Muscle of leg (tissue), 11 donors: ENCODE results near the gene ANKRD63. TPM values are rescaled to one million over a fixed set of nuclear protein-coding genes. Genes with fewer than 3 reads are reported as not detected.

Experiments
- DNase-seq: peaks from one replicate; pipeline ENCODE4 v3.0.0; 2013
- H3K27ac ChIP-seq: one replicate; pipeline ENCODE4 v1.5.1; 2013; ENCODE audit warnings: mild to moderate bottlenecking, low read length, control low read depth
- H3K27me3 ChIP-seq: one replicate; pipeline ENCODE4 v1.6.1; 2013; ENCODE audit warnings: low read length; ENCODE audit not compliant: control insufficient read depth, insufficient read depth
- H3K36me3 ChIP-seq: one replicate; pipeline ENCODE4 v1.6.1; 2013; ENCODE audit warnings: low read length; ENCODE audit not compliant: control insufficient read depth, insufficient read depth
- H3K4me1 ChIP-seq: one replicate; pipeline ENCODE4 v1.6.1; 2013; ENCODE audit warnings: low read length; ENCODE audit not compliant: control insufficient read depth, insufficient read depth
- H3K4me3 ChIP-seq: one replicate; pipeline ENCODE4 v1.5.1; 2013; ENCODE audit warnings: low read length, control low read depth
- H3K9me3 ChIP-seq: replicated peaks from 2 replicates; pipeline ENCODE4 v1.6.1; 2013; ENCODE audit warnings: low read depth, low read length; ENCODE audit not compliant: control insufficient read depth
- WGBS: methylation state at CpG from one replicate; pipeline ENCODE4 v1.1.5; 2013; ENCODE audit warnings: missing lambda C conversion rate; ENCODE audit not compliant: insufficient coverage; 5-methylcytosine and 5-hydroxymethylcytosine counted together
- polyA plus RNA-seq, 8 donors: library from polyadenylated mRNA; unstranded; fragments of 120-200 nt; gene quantifications; one replicate each; pipeline versions ENCODE4 v1.2.1 to v1.2.3, GENCODE V29; 2013; ENCODE audit warnings: inconsistent platforms in 1 of 8, low replicate concordance in 1 of 8; ENCODE audit not compliant: insufficient read length in 8 of 8, insufficient read depth in 1 of 8
- total RNA-seq: library from RNA; stranded (reverse); fragments of 120-200 nt; gene quantifications from one replicate; pipeline ENCODE4 v1.2.4, GENCODE V29; 2013

Gene ANKRD63
- total and polyA plus RNA-seq, 9 donors: 0.11 to 0.22 (median 0.16) TPM; not detected in 3

DNA sequence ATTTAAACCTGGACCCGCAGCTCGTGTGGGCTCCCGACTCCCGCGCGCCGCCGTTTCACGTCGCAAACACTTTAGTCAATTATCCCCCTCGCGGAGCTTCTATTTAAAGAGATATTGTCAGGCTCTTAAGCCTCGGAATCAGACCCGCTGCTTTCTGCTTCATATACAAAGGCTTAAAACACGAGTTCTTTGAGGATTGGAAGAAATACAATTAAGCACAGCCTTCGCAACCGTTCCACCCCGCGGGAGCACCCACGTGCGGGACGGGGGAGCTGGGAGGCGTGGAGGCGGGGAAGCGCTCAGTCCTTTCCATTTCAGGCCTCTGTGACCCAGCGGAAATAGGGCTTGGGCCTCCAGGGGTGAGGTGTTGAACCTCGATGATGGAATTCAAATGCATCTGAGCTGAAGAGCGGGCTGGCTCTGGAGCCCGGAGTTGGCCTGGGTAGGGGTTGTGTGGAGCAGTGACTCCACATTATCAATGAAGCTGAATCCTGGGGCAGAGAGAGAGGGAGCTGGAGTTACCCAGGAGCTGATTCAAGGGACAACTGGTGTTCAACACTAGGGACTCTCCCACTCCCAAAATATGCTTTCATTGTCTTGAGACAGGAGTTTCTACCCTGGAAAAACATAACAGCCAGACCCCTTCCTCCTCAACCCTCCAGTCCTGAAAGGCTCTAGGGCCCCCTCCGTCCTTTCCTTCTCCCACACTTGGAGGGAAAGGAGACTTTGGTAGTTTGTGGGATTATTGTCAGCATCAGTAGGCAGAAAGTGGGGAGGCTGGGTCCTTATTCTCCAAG, 2.4 kb downstream of the ANKRD63 start:
- H3K4me3 ChIP-seq: no peak overlapping the region
- H3K4me1 ChIP-seq: peaks cover 39% of the 10 kb centered on the region
- H3K9me3 ChIP-seq: no peaks in the 10 kb centered on the region
- 22% methylated on average over 18 of the region's 30 CpGs for WGBS
- peaks cover 91% of the 10 kb centered on the region for H3K27me3 ChIP-seq
- no peak overlapping the region for H3K27ac ChIP-seq
- no peaks in the 10 kb centered on the region for H3K36me3 ChIP-seq
- no peak for DNase-seq

DNA sequence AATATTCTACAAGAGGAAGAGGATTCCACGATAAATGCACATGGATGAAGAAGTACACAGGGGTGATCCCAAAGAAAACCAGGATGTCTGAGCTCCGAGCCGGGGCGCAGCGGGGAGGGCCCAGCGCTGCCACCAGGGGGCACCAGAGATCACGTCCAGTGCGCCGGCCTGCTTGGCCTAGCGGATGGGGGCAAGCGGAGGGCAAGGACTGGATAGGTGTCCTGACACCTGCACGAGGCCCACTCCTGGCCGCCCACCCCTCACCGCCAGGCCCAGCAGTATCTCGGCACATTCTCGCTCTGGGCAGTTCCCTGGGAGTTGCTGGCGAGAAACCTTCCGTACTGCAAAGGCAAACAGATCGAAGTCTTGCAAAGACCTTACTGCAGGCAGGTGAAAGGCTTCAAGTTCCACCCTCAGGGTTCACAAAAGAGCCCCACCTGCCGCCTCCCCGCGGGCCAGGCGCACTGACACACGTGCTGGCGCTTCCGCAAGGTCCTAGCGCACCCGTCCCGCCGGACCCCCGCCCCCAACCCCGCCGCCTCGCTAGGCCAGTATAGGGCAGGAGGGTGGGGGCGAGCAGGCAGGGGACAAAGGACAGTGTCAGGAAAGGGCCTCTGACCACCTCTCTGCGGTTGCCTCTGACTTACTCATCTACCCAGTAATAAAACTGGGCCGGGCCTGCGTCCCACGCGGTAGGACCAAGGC, 3.3 kb downstream of the ANKRD63 start:
- no peak overlapping the region for H3K4me3 ChIP-seq
- H3K4me1 ChIP-seq: peaks cover 36% of the 10 kb centered on the region
- no peaks in the 10 kb centered on the region for H3K36me3 ChIP-seq
- 6% methylated on average over 39 of the region's 40 CpGs for WGBS
- DNase-seq: peak; percentile 65
- H3K27me3 ChIP-seq: peaks cover 83% of the 10 kb centered on the region
- no peak overlapping the region for H3K27ac ChIP-seq
- H3K9me3 ChIP-seq: no peaks in the 10 kb centered on the region

DNA sequence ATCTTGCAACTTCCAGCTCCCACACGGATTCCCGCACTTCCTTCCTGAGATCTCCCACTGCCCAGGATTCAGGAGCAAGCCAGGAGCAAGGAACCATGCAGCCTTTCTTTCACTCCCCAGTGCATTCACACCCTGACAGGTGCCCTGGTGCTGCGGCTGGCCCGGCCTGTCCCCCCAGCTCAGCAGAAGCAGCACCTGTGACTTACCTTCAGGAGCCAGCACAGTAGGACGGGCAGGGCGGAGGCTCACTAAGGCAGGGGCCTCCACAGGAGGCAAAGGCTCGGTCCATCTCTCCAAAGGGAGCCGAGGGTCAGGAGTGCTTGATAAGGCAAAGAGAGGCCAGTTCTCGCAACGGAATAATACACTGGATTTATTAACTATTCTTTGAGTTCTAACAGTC, 4.8 kb downstream of the ANKRD63 start:
- Histone ChIP-seq H3K27me3 (peaks cover 69% of the 10 kb centered on the region), H3K4me3 (no peak overlapping the region), H3K4me1 (peaks cover 30% of the 10 kb centered on the region), H3K27ac (no peak overlapping the region), H3K36me3 (no peaks in the 10 kb centered on the region), H3K9me3 (no peaks in the 10 kb centered on the region)
- DNase-seq: no peak
- 58% methylated on average over 7 of the region's 10 CpGs for WGBS

- H3K27ac ChIP-seq: no peak overlapping the region
- H3K9me3 ChIP-seq: no peaks in the 10 kb centered on the region
- peaks cover 25% of the 10 kb centered on the region for H3K4me1 ChIP-seq
- H3K36me3 ChIP-seq: no peaks in the 10 kb centered on the region
- WGBS: 18% methylated on average over 3 of the region's 16 CpGs
- DNase-seq: peak; percentile 62
- no peak overlapping the region for H3K4me3 ChIP-seq
- peaks cover 63% of the 10 kb centered on the region for H3K27me3 ChIP-seq
Measured at GRCh38 chr15:40277471-40277870, 5.4 kb downstream of the ANKRD63 start.

GRCh38 chr15:40276927-40277326, 5.9 kb downstream of the ANKRD63 start:
- WGBS: no CpG with 5 or more reads among the region's 4 CpGs
- Histone ChIP-seq H3K27ac (no peak overlapping the region), H3K4me1 (peaks cover 23% of the 10 kb centered on the region), H3K27me3 (peaks cover 58% of the 10 kb centered on the region), H3K9me3 (no peaks in the 10 kb centered on the region), H3K36me3 (no peaks in the 10 kb centered on the region), H3K4me3 (no peak overlapping the region)
- DNase-seq: no peak

DNA sequence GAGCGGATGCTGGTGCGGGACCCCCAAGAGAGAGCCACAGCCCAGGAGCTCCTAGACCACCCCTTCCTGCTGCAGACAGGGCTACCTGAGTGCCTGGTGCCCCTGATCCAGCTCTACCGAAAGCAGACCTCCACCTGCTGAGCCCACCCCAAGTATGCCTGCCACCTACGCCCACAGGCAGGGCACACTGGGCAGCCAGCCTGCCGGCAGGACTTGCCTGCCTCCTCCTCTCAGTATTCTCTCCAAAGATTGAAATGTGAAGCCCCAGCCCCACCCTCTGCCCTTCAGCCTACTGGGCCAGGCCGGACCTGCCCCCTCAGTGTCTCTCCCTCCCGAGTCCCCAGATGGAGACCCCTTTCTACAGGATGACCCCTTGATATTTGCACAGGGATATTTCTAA, 6.9 kb downstream of the ANKRD63 start:
- Histone ChIP-seq H3K9me3 (no peaks in the 10 kb centered on the region), H3K4me3 (no peak overlapping the region), H3K36me3 (no peaks in the 10 kb centered on the region), H3K27me3 (peaks cover 50% of the 10 kb centered on the region), H3K4me1 (peaks cover 18% of the 10 kb centered on the region), H3K27ac (no peak overlapping the region)
- DNase-seq: no peak
- WGBS: 88% methylated on average over 7 of the region's 7 CpGs

- 87% methylated on average over 3 of the region's 5 CpGs for WGBS
- H3K4me1 ChIP-seq: peaks cover 18% of the 10 kb centered on the region
- no peak overlapping the region for H3K27ac ChIP-seq
- H3K9me3 ChIP-seq: no peaks in the 10 kb centered on the region
- H3K36me3 ChIP-seq: no peaks in the 10 kb centered on the region
- H3K4me3 ChIP-seq: no peak overlapping the region
- H3K27me3 ChIP-seq: peaks cover 46% of the 10 kb centered on the region
- no peak for DNase-seq
Measured at GRCh38 chr15:40275523-40275922, 7.3 kb downstream of the ANKRD63 start.

DNA sequence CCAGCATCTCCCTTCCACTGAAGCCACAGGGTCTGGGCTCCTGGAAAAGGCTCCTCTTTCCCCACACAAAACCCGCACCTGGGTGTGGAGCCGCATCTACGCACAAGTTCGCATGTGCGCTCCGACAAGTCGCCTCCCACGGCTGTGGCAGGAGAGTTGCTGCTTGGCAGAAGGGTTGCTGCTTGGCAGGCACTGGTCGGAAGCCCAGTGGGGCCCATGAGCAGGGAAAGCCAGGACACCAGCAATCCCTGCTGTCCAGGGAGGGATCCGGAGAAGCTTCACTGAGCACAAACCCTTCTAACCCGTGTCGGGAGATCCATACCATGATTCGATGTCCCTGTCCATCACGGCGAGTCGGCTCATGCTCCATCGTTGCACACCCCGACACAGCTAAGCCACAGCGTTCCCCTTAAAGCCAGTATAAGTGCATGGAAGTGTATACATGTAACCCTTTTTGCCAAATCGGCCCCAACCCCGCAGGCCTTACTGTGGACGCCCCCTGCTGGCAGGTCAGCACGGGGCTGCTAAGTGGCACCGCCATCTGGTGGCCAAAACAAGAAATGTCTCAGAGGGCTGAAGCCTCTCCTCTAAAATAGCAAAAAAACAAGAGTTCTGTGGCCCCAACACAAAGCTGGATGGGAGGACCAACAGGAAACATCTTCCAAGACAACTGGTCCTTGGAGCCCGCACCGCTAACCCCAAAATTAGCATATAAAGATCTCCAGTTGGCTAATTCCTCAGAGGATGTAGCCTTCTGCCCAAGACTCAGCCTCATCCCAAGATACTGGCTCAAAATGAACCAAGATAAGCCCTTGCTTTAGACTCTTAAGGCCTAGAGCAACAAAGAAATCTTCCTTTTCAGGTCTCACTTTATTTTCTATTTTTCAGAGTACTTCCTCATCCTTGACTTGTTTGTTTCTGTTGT, 8.3 kb downstream of the ANKRD63 start:
- peak; percentile 81 for DNase-seq
- no peak overlapping the region for H3K27ac ChIP-seq
- no peaks in the 10 kb centered on the region for H3K36me3 ChIP-seq
- no peaks in the 10 kb centered on the region for H3K9me3 ChIP-seq
- H3K27me3 ChIP-seq: peaks cover 39% of the 10 kb centered on the region
- peaks cover 14% of the 10 kb centered on the region for H3K4me1 ChIP-seq
- 51% methylated on average over 14 of the region's 26 CpGs for WGBS
- H3K4me3 ChIP-seq: no peak overlapping the region

DNA sequence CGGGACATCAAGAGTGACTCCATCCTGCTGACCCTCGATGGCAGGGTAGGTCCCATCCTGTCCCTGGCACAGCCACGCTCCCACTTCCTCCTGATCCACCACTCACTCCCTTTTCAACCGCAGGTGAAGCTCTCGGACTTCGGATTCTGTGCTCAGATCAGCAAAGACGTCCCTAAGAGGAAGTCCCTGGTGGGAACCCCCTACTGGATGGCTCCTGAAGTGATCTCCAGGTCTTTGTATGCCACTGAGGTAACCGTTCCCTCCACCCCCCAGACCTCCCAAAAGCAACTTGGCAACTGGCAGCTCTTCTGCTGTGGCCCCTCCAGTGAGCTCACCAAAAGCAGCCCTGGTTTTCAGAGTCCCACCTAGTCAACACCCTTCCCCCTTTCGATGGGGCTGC, 9.4 kb downstream of the ANKRD63 start:
- 79% methylated on average over 9 of the region's 9 CpGs for WGBS
- Histone ChIP-seq H3K36me3 (no peaks in the 10 kb centered on the region), H3K4me1 (peaks cover 11% of the 10 kb centered on the region), H3K4me3 (no peak overlapping the region), H3K27ac (no peak overlapping the region), H3K9me3 (no peaks in the 10 kb centered on the region), H3K27me3 (peaks cover 27% of the 10 kb centered on the region)
- no peak for DNase-seq
